ENCODE measurements around the gene IDH3A. TPM values are rescaled to one million over a fixed set of nuclear protein-coding genes. Genes with fewer than 3 reads are reported as not detected.

Gene IDH3A
- total and polyA plus RNA-seq, 5 donors, result 193 to 523 (median 447) TPM

- 51% methylated on average over 8 of the region's 8 CpGs for WGBS
- no peaks in the 10 kb centered on the region for H3K27me3 ChIP-seq (ENCODE audit: control insufficient read depth, insufficient read depth)
- peak; percentile 41 to 52 for ATAC-seq
- intact Hi-C loops (cut with DNase I), result loop anchor here in 2 of 4 donors (5.0 to 10.0 kb wide), 2 partner anchors 113 to 296 kb away; no protein-coding TSS in a partner anchor
- H3K9me3 ChIP-seq (ENCODE audit: control insufficient read depth, low read length), result no peaks in the 10 kb centered on the region
- no peak overlapping the region for H3K27ac ChIP-seq (ENCODE audit: low read length)
- peak; percentile 33 to 58 (median 58) for DNase-seq
- H3K4me3 ChIP-seq (ENCODE audit: low read length), result no peak overlapping the region
- H3K4me1 ChIP-seq (ENCODE audit: control insufficient read depth, insufficient read depth, low read length), result no peaks in the 10 kb centered on the region
Observed at GRCh38 chr15:78129077-78129750, 19.9 kb upstream of the IDH3A start.

GRCh38 chr15:78129751-78130287, 19.3 kb upstream of the IDH3A start:
- intact Hi-C loops (cut with DNase I), result loop anchor here in 3 of 4 donors (5.0 to 10.0 kb wide), 2 partner anchors 112 to 295 kb away; no protein-coding TSS in a partner anchor
- DNase-seq (peak in 1 of 3 donors; percentile 22), ATAC-seq (no peak)
- Histone ChIP-seq H3K4me1 (ENCODE audit: control insufficient read depth, insufficient read depth, low read length) (no peaks in the 10 kb centered on the region), H3K4me3 (ENCODE audit: low read length) (no peak overlapping the region), H3K27me3 (ENCODE audit: control insufficient read depth, insufficient read depth) (no peaks in the 10 kb centered on the region), H3K27ac (ENCODE audit: low read length) (no peak overlapping the region), H3K9me3 (ENCODE audit: control insufficient read depth, low read length) (no peaks in the 10 kb centered on the region)
- WGBS, result 91% methylated on average over 5 of the region's 5 CpGs

GRCh38 chr15:78130466-78131294, 18.5 kb upstream of the IDH3A start:
- no peaks in the 10 kb centered on the region for H3K4me1 ChIP-seq (ENCODE audit: control insufficient read depth, insufficient read depth, low read length)
- ATAC-seq, result peak in 1 of 2 donors; percentile 7
- no peak overlapping the region for H3K27ac ChIP-seq (ENCODE audit: low read length)
- H3K9me3 ChIP-seq (ENCODE audit: control insufficient read depth, low read length), result no peaks in the 10 kb centered on the region
- intact Hi-C loops (cut with DNase I), result loop anchor here in 1 of 4 donors (5.0 kb wide), 1 partner anchor 112 kb away; no protein-coding TSS in a partner anchor
- DNase-seq, result peak in 1 of 3 donors; percentile 64
- WGBS, result 24% methylated on average over 51 of the region's 51 CpGs
- H3K4me3 ChIP-seq (ENCODE audit: low read length), result peak overlapping the region; percentile 64
- no peaks in the 10 kb centered on the region for H3K27me3 ChIP-seq (ENCODE audit: control insufficient read depth, insufficient read depth)

- WGBS, result under 1% methylated on average over 79 of the region's 79 CpGs
- Histone ChIP-seq H3K27ac (ENCODE audit: low read length) (peak within 1 kb of the TSS; percentile 44), H3K9me3 (ENCODE audit: control insufficient read depth, low read length) (no peaks in the 10 kb centered on the region), H3K27me3 (ENCODE audit: control insufficient read depth, insufficient read depth) (no peaks in the 10 kb centered on the region), H3K4me1 (ENCODE audit: control insufficient read depth, insufficient read depth, low read length) (no peaks in the 10 kb centered on the region), H3K4me3 (ENCODE audit: low read length) (peak within 1 kb of the TSS; percentile 64)
- intact Hi-C loops (cut with DNase I), result loop anchor here in 1 of 4 donors (5.0 kb wide), 1 partner anchor 111 kb away; no protein-coding TSS in a partner anchor
- ATAC-seq (peak; percentile 90 to 91), DNase-seq (peak; percentile 76 to 92 (median 92))
Observed at GRCh38 chr15:78131295-78132061, 17.7 kb upstream of the IDH3A start, which contains the start of gene CIB2. Gene CIB2 (minus strand): TSS chr15:78131445. CDS start chr15:78131215, 230 bp downstream.

- H3K27me3 ChIP-seq (ENCODE audit: control insufficient read depth, insufficient read depth), result no peaks in the 10 kb centered on the region
- no peak overlapping the region for H3K4me3 ChIP-seq (ENCODE audit: low read length)
- intact Hi-C loops (cut with DNase I), result loop anchor here in 1 of 4 donors (5.0 kb wide), 1 partner anchor 108 kb away; no protein-coding TSS in a partner anchor
- H3K4me1 ChIP-seq (ENCODE audit: control insufficient read depth, insufficient read depth, low read length), result no peaks in the 10 kb centered on the region
- no peak overlapping the region for H3K27ac ChIP-seq (ENCODE audit: low read length)
- no peaks in the 10 kb centered on the region for H3K9me3 ChIP-seq (ENCODE audit: control insufficient read depth, low read length)
- 89% methylated on average over 2 of the region's 2 CpGs for WGBS
- ATAC-seq, result no peak
- DNase-seq, result no peak
Observed at GRCh38 chr15:78133801-78134200, 15.4 kb upstream of the IDH3A start.

- no peaks in the 10 kb centered on the region for H3K9me3 ChIP-seq (ENCODE audit: control insufficient read depth, low read length)
- no peaks in the 10 kb centered on the region for H3K27me3 ChIP-seq (ENCODE audit: control insufficient read depth, insufficient read depth)
- intact Hi-C loops (cut with DNase I), result no loop called here
- WGBS, result 92% methylated on average over 5 of the region's 5 CpGs
- no peaks in the 10 kb centered on the region for H3K4me1 ChIP-seq (ENCODE audit: control insufficient read depth, insufficient read depth, low read length)
- H3K27ac ChIP-seq (ENCODE audit: low read length), result no peak overlapping the region
- no peak overlapping the region for H3K4me3 ChIP-seq (ENCODE audit: low read length)
- DNase-seq, result no peak
- ATAC-seq, result no peak
Observed at GRCh38 chr15:78139578-78139977, 9.6 kb upstream of the IDH3A start.

GRCh38 chr15:78140292-78140691, 8.9 kb upstream of the IDH3A start:
- ATAC-seq, result no peak
- intact Hi-C loops (cut with DNase I), result no loop called here
- H3K4me3 ChIP-seq (ENCODE audit: low read length), result no peak overlapping the region
- no peaks in the 10 kb centered on the region for H3K9me3 ChIP-seq (ENCODE audit: control insufficient read depth, low read length)
- no peaks in the 10 kb centered on the region for H3K27me3 ChIP-seq (ENCODE audit: control insufficient read depth, insufficient read depth)
- no peak overlapping the region for H3K27ac ChIP-seq (ENCODE audit: low read length)
- DNase-seq, result no peak
- no peaks in the 10 kb centered on the region for H3K4me1 ChIP-seq (ENCODE audit: control insufficient read depth, insufficient read depth, low read length)

GRCh38 chr15:78142332-78142731, 6.8 kb upstream of the IDH3A start:
- Histone ChIP-seq H3K4me1 (ENCODE audit: control insufficient read depth, insufficient read depth, low read length) (no peaks in the 10 kb centered on the region), H3K9me3 (ENCODE audit: control insufficient read depth, low read length) (no peaks in the 10 kb centered on the region), H3K27me3 (ENCODE audit: control insufficient read depth, insufficient read depth) (no peaks in the 10 kb centered on the region), H3K27ac (ENCODE audit: low read length) (no peak overlapping the region), H3K4me3 (ENCODE audit: low read length) (no peak overlapping the region)
- DNase-seq, result no peak
- WGBS, result 91% methylated on average over 3 of the region's 3 CpGs
- no peak for ATAC-seq
- intact Hi-C loops (cut with DNase I), result no loop called here

GRCh38 chr15:78146425-78147154, 2.6 kb upstream of the IDH3A start:
- H3K27me3 ChIP-seq (ENCODE audit: control insufficient read depth, insufficient read depth), result no peaks in the 10 kb centered on the region
- ATAC-seq, result no peak
- no peak overlapping the region for H3K4me3 ChIP-seq (ENCODE audit: low read length)
- H3K27ac ChIP-seq (ENCODE audit: low read length), result peak overlapping the region; percentile 83
- peaks cover 4% of the 10 kb centered on the region for H3K4me1 ChIP-seq (ENCODE audit: control insufficient read depth, insufficient read depth, low read length)
- H3K9me3 ChIP-seq (ENCODE audit: control insufficient read depth, low read length), result no peaks in the 10 kb centered on the region
- intact Hi-C loops (cut with DNase I), result no loop called here
- DNase-seq, result no peak
- WGBS, result 77% methylated on average over 4 of the region's 4 CpGs

- peak in 1 of 2 donors; percentile 12 for ATAC-seq
- WGBS, result 78% methylated on average over 6 of the region's 6 CpGs
- Histone ChIP-seq H3K27me3 (ENCODE audit: control insufficient read depth, insufficient read depth) (no peaks in the 10 kb centered on the region), H3K27ac (ENCODE audit: low read length) (peak overlapping the region; percentile 83), H3K9me3 (ENCODE audit: control insufficient read depth, low read length) (no peaks in the 10 kb centered on the region), H3K4me1 (ENCODE audit: control insufficient read depth, insufficient read depth, low read length) (peaks cover 4% of the 10 kb centered on the region), H3K4me3 (ENCODE audit: low read length) (no peak overlapping the region)
- peak in 2 of 3 donors; percentile 33 to 63 for DNase-seq
- intact Hi-C loops (cut with DNase I), result no loop called here
Observed at GRCh38 chr15:78147566-78147965, 1.6 kb upstream of the IDH3A start.
